Cardiac muscle cell (in vitro differentiated cells and primary cell): ENCODE data around the gene LEPROT. TPM values are rescaled to one million over a fixed set of nuclear protein-coding genes. Genes with fewer than 3 reads are reported as not detected.
"Not testable (repeated sequence)": the region's sequence is repeated elsewhere in the genome, so short reads cannot be mapped to it uniquely, and the experiment has no call there.

Source experiments
- DNase-seq, 2 donors: peaks; one replicate each; pipeline versions ENCODE4 v3.0.0 to v3.0.0-alpha.2; 2010 to 2017; ENCODE audit warnings: low read depth in 1 of 2, low spot score in 1 of 2
- H3K27ac ChIP-seq: fragments of 200-600 bp; sonication (generic); 2 replicates; pipeline ENCODE4 v1.5.1; 2016
- H3K27me3 ChIP-seq: fragments of 200-600 bp; sonication (generic); 2 replicates; pipeline ENCODE4 v1.6.0; 2016; ENCODE audit warnings: control low read depth
- H3K36me3 ChIP-seq: fragments of 200-600 bp; sonication (generic); 2 replicates; pipeline ENCODE4 v1.5.1; 2016; ENCODE audit warnings: control low read depth
- H3K4me1 ChIP-seq: fragments of 200-600 bp; sonication (generic); 2 replicates; pipeline ENCODE4 v1.8.1; 2017; ENCODE audit warnings: low read depth, mild to moderate bottlenecking, mixed run types
- H3K4me3 ChIP-seq: fragments of 200-600 bp; sonication (generic); 2 replicates; pipeline ENCODE4 v1.5.1; 2016; ENCODE audit warnings: mild to moderate bottlenecking
- H3K9me3 ChIP-seq: fragments of 200-600 bp; sonication (generic); 2 replicates; pipeline ENCODE4 v1.5.1; 2017; ENCODE audit warnings: low read depth, mild to moderate bottlenecking, control low read depth
- CTCF ChIP-seq: IDR thresholded peaks from 2 replicates; pipeline ENCODE4 v1.5.1; 2012; ENCODE audit warnings: low read depth, mild to moderate bottlenecking, low read length
- polyA plus RNA-seq: library from polyadenylated mRNA; unstranded; fragments of >200 nt; fragmentation: Nextera tagmentation; extraction: Ambion mirVana; gene quantifications from 2 replicates; pipeline ENCODE4 v1.2.1, GENCODE V29; 2016
- total RNA-seq: library from RNA; depleted of rRNA; stranded (reverse); fragments of >200 nt; gene quantifications from 2 replicates; pipeline ENCODE4 v1.2.3, GENCODE V29; 2016

Gene LEPROT
- total and polyA plus RNA-seq, 2 experiments from 2014 or later = 43.3 to 57.7 TPM

- Histone ChIP-seq H3K27ac (no peak overlapping the region), H3K9me3 (no peaks in the 10 kb centered on the region), H3K4me1 (no peaks in the 10 kb centered on the region), H3K4me3 (no peak overlapping the region), H3K36me3 (no peaks in the 10 kb centered on the region), H3K27me3 (no peaks in the 10 kb centered on the region)
- TF ChIP-seq CTCF = no peak
- DNase-seq = no peak
These were observed 38.4 kb downstream of the LEPROT start for GRCh38 chr1:65458730-65459396.

- peak; percentile 71 for TF ChIP-seq CTCF
- no peaks in the 10 kb centered on the region for H3K9me3 ChIP-seq
- no peaks in the 10 kb centered on the region for H3K4me1 ChIP-seq
- no peaks in the 10 kb centered on the region for H3K36me3 ChIP-seq
- peak; percentile 40 to 64 for DNase-seq
- no peak overlapping the region for H3K27ac ChIP-seq
- no peaks in the 10 kb centered on the region for H3K27me3 ChIP-seq
- H3K4me3 ChIP-seq = no peak overlapping the region
These were observed 38.9 kb downstream of the LEPROT start for GRCh38 chr1:65459397-65459768.

GRCh38 chr1:65465837-65466236 is 45.4 kb downstream of the LEPROT start:
- not testable (repeated sequence) for H3K9me3 ChIP-seq, H3K36me3 ChIP-seq, H3K27ac ChIP-seq, DNase-seq, H3K27me3 ChIP-seq, H3K4me3 ChIP-seq
- peaks cover 25% of the 10 kb centered on the region for H3K4me1 ChIP-seq

- Histone ChIP-seq H3K27me3 (no peaks in the 10 kb centered on the region), H3K4me3 (no peak overlapping the region), H3K27ac (peak overlapping the region; percentile 72), H3K36me3 (no peaks in the 10 kb centered on the region), H3K9me3 (no peaks in the 10 kb centered on the region), H3K4me1 (peaks cover 25% of the 10 kb centered on the region)
- DNase-seq = peak; percentile 22 to 72
- no peak for TF ChIP-seq CTCF
These were observed 47.1 kb downstream of the LEPROT start for GRCh38 chr1:65467536-65467935.

GRCh38 chr1:65469126-65469888 is 48.8 kb downstream of the LEPROT start:
- H3K36me3 ChIP-seq = no peaks in the 10 kb centered on the region
- no peak for TF ChIP-seq CTCF
- H3K4me1 ChIP-seq = peaks cover 25% of the 10 kb centered on the region
- H3K27me3 ChIP-seq = no peaks in the 10 kb centered on the region
- no peaks in the 10 kb centered on the region for H3K9me3 ChIP-seq
- DNase-seq = peak; percentile 0 to 10
- H3K27ac ChIP-seq = peak overlapping the region; percentile 58
- no peak overlapping the region for H3K4me3 ChIP-seq

- Histone ChIP-seq H3K4me3 (no peak overlapping the region), H3K27ac (peak overlapping the region; percentile 58), H3K9me3 (no peaks in the 10 kb centered on the region), H3K4me1 (peaks cover 25% of the 10 kb centered on the region), H3K27me3 (no peaks in the 10 kb centered on the region), H3K36me3 (no peaks in the 10 kb centered on the region)
- TF ChIP-seq CTCF = no peak
- DNase-seq = peak; percentile 1 to 84
These were observed 49.4 kb downstream of the LEPROT start for GRCh38 chr1:65469889-65470340.
